Activated CD4-positive, alpha-beta T cell treated with anti-CD3 and anti-CD28 coated beads, Interleukin-2, Interleukin-6, amounts not matched to agents 100 ng/mL and 50 ng/mL, durations not matched to agents 16 hours and 8 hours (primary cell): ENCODE results near the gene MFAP3L.
"Not testable (repeated sequence)": the region's sequence is repeated elsewhere in the genome, so short reads cannot be mapped to it uniquely, and the experiment has no call there.

ENCODE experiments used
- DNase-seq: peaks from one replicate; pipeline ENCODE4 v3.0.0-alpha.2; 2020

Gene MFAP3L

GRCh38 chr4:170026253-170027021 is at the start of gene MFAP3L:
MFAP3L (minus strand) TSS chr4:170026395; CDS start chr4:170005877, 20,518 bp downstream.
- peak; percentile 83 for DNase-seq

- no peak for DNase-seq
These were observed 45.0 kb upstream of the MFAP3L start for GRCh38 chr4:170071196-170071595.

- no peak for DNase-seq
These were observed 42.4 kb upstream of the MFAP3L start for GRCh38 chr4:170068438-170069128.

- no peak for DNase-seq
These were observed 33.2 kb upstream of the MFAP3L start for GRCh38 chr4:170059421-170059820.

GRCh38 chr4:170058826-170059225 is 32.6 kb upstream of the MFAP3L start:
- DNase-seq: no peak

- no peak for DNase-seq
These were observed 31.7 kb upstream of the MFAP3L start for GRCh38 chr4:170057866-170058265.

GRCh38 chr4:170052919-170053318 is 26.7 kb upstream of the MFAP3L start:
- no peak for DNase-seq

GRCh38 chr4:170051402-170051801 is 25.2 kb upstream of the MFAP3L start:
- no peak for DNase-seq

- DNase-seq: no peak
These were observed 23.6 kb upstream of the MFAP3L start for GRCh38 chr4:170049766-170050165.

GRCh38 chr4:170047771-170048354 is 21.7 kb upstream of the MFAP3L start:
- DNase-seq: peak; percentile 63

- DNase-seq: not testable (repeated sequence)
These were observed 20.0 kb upstream of the MFAP3L start for GRCh38 chr4:170046156-170046555.

- DNase-seq: no peak
These were observed 14.0 kb upstream of the MFAP3L start for GRCh38 chr4:170040031-170040680.

- no peak for DNase-seq
These were observed 12.6 kb upstream of the MFAP3L start for GRCh38 chr4:170038769-170039168.

GRCh38 chr4:170038232-170038631 is 12.0 kb upstream of the MFAP3L start:
- no peak for DNase-seq

- DNase-seq: no peak
These were observed 11.3 kb upstream of the MFAP3L start for GRCh38 chr4:170037481-170037880.

- DNase-seq: no peak
These were observed 9.7 kb upstream of the MFAP3L start for GRCh38 chr4:170035845-170036244.

GRCh38 chr4:170035231-170035630 is 9.0 kb upstream of the MFAP3L start:
- no peak for DNase-seq

- no peak for DNase-seq
These were observed 7.8 kb upstream of the MFAP3L start for GRCh38 chr4:170033999-170034398.

- DNase-seq: no peak
These were observed 3.9 kb upstream of the MFAP3L start for GRCh38 chr4:170030121-170030520.

- DNase-seq: peak; percentile 91
These were observed 1.1 kb upstream of the MFAP3L start for GRCh38 chr4:170027181-170027829.

GRCh38 chr4:170025523-170026252 is 507 bp downstream of the MFAP3L start:
- no peak for DNase-seq

- no peak for DNase-seq
These were observed 4.0 kb downstream of the MFAP3L start for GRCh38 chr4:170022211-170022610.
